ENCODE measurements around the gene MYOM1.

Gene MYOM1

DNA sequence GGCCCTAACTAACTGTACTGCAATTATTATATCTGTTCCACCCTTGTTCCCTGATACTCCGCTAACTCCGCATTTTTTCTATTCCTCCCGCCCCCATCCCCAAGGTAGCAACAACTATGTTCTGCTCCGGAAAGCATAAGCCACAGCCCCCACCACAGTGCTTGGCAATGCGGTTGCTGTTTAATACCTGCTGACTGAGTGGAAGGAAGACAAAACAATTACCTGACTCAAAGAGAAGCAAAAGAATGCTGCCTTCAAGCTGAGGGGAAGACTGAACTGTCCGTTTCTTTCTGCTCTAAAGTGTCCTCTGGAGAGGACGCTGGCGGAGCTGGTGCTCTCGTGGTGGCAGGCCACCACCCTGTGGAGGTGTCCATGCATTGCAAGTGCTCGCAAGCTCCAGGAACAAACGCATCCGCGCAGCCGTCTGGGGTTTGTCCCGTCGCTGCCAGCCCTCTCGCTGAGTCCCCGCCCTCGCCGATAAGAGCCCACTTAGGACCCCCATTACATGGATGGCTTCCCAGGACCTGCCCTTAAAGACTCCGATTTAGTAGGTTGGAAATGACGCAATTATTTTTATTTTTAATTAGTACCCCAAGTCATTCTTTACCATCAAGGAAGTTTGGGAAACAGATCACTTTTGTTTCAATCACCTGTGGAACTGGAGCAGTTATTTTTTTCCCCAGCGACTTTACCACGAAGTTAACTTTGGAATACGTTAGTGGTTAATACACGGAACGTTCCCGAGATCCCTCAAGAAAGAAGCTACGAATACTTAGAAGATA is 26.3 kb upstream of the MYOM1 start:
- TF ChIP-seq GATA3 (IDR thresholded peaks at IDR 0.05; ENCODE audit: low read depth, low read length), result no peak
- TF ChIP-seq GATA2 (IDR thresholded peaks at IDR 0.05; ENCODE audit: low read depth, low read length), result no peak

DNA sequence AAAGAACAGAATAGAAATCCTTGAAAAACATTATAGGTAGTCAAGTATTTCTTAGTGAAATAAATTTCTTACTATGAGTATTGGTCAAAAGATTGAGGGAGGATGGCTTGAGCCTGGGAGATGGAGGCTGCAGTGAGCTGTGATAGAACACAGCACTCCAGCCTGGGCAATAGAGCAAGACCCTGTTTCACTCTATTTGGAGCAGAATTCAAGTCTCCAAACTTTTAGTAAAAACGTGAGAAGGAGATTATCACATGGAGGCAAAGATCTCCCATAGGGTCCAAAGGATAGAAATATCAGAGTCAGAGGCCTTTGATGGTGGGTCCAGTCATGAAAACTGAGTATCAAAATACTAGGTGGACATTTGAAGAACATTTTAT is 25.4 kb upstream of the MYOM1 start:
- no peak for TF ChIP-seq GATA3 (IDR thresholded peaks at IDR 0.05; ENCODE audit: low read depth, low read length)
- no peak for TF ChIP-seq GATA2 (IDR thresholded peaks at IDR 0.05; ENCODE audit: low read depth, low read length)

DNA sequence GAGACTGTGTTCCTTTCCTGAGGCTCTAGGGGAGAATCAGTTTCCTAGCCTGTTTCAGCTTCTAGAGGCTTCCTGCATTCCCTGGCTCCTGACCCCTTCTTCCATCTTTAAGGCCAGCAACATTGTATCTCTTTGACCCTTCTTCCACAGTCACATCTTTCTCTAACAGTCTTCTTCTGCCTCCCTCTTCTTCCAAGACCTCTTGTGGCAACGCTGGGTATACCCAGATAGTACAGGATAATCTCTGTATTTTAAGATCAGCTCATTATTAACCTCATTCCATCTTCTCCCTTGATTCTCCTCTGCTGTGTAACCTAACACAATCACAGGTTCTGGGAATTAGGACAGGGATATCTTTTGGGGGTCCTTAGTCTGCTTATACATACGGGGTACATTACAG is 19.0 kb upstream of the MYOM1 start:
- TF ChIP-seq GATA2 (IDR thresholded peaks at IDR 0.05; ENCODE audit: low read depth, low read length) (no peak), GATA3 (IDR thresholded peaks at IDR 0.05; ENCODE audit: low read depth, low read length) (no peak)

DNA sequence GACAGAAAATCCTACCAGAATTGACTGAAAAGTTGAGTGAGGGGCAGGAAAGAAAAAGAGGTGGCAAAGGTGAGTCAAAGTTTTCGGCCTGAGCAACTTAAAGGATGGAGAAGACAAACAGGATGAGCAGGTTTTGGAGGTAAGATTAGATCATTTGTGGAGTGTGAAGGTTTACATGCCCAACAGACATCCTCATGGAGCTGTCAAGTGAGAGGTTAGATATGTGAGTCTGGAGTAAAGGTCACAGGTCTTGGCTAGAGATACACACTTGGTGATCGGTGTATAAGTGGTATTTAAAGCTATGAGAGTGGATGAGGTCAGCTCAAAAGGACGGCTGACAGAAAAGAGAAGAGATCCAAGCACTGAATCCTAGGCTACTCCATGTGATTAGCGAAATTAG is 16.7 kb upstream of the MYOM1 start:
- no peak for TF ChIP-seq GATA2 (IDR thresholded peaks at IDR 0.05; ENCODE audit: low read depth, low read length)

DNA sequence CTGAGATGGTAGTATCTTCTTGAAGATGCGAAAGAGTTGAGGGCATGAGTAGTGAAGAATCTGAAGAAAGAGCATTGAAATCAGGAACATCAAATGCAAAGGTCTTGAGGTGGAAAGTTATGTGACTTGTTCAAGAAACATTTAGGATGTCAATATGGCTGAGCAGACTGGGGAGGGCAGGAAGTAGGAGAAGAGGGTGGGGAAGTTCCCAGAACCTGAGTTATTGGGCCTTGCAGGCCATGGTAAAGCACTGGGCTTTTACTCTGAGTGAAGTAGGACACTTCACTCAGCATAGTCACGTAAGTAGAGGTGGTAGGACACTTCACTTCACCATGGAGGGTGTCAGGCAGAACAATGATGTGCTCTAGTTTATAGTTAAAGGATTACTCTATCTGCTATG is 16.1 kb upstream of the MYOM1 start:
- no peak for TF ChIP-seq GATA3 (IDR thresholded peaks at IDR 0.05; ENCODE audit: low read depth, low read length)
- TF ChIP-seq GATA2 (IDR thresholded peaks at IDR 0.05; ENCODE audit: low read depth, low read length), result no peak

DNA sequence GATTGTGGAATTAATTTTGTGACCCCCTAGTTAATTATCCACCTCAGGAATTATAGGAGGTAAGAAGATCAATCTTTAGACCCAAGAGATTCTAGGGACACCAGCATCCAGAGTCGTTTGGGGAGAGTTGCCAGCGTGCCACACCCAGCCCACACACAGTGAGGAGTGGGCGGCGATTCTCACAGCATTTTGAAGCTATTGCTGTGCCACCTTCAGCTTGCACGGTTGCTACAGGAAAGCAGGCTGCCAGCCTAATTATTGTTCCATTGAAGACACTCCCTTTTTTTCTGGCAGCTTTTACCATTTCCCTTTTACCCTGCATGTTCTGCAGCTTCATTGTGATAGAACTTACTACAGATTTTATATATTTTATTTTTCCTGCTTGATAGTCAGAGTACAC is 14.7 kb upstream of the MYOM1 start:
- no peak for TF ChIP-seq GATA3 (IDR thresholded peaks at IDR 0.05; ENCODE audit: low read depth, low read length)
- TF ChIP-seq GATA2 (IDR thresholded peaks at IDR 0.05; ENCODE audit: low read depth, low read length), result no peak

DNA sequence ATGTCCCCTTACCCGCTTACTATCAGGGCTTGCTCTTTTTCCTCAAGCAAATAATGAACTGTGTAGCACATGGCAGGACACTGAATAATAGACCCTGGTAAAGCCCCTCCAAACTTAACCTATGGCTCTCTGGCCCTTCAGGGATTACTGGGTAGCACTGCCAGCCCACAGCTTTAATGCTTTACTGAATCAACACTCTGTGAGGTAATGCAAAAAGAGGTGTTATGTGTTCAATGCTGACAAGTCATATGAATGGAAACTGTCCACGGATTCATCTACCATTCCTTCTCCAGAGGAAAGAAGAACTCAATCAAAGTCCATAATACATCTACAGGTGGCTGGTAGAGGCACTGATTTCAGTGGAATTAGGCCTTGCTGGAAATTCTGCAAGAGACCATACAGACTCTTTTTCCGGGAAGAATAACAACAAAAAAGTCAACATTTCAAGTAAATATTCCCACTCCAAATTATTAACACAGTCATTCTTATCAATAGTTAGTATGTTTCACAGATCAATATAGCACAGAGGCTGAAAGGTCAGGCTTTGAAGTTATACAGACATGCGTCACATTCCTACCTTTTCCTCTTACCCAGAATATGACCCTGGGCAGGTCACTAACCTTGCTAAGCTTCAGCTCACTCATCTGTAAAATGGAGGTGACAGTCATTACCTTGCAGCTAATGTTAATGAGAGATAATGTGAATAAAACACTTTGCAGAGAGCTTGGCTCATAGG is 13.8 kb upstream of the MYOM1 start:
- TF ChIP-seq GATA3 (IDR thresholded peaks at IDR 0.05; ENCODE audit: low read depth, low read length) (no peak), GATA2 (IDR thresholded peaks at IDR 0.05; ENCODE audit: low read depth, low read length) (no peak)

DNA sequence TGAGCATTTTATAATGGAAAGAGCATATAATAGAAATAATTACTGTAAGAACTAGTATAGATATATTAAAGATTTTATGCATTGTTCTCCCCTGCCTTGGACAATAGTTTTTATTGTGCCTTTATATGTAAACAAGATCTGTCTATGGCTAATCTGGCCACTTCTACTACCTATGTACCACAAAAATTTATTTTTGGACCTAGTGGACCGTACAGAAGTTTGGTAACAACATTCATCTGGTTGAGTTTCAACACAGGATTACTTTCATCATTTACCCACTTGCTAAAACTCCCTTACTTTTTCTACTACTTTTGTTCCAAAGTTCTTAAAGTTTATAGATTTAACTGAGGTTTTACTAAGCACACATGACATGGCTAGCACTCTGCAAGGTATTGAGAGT is 13.2 kb upstream of the MYOM1 start:
- TF ChIP-seq GATA2 (IDR thresholded peaks at IDR 0.05; ENCODE audit: low read depth, low read length), result no peak
- no peak for TF ChIP-seq GATA3 (IDR thresholded peaks at IDR 0.05; ENCODE audit: low read depth, low read length)

DNA sequence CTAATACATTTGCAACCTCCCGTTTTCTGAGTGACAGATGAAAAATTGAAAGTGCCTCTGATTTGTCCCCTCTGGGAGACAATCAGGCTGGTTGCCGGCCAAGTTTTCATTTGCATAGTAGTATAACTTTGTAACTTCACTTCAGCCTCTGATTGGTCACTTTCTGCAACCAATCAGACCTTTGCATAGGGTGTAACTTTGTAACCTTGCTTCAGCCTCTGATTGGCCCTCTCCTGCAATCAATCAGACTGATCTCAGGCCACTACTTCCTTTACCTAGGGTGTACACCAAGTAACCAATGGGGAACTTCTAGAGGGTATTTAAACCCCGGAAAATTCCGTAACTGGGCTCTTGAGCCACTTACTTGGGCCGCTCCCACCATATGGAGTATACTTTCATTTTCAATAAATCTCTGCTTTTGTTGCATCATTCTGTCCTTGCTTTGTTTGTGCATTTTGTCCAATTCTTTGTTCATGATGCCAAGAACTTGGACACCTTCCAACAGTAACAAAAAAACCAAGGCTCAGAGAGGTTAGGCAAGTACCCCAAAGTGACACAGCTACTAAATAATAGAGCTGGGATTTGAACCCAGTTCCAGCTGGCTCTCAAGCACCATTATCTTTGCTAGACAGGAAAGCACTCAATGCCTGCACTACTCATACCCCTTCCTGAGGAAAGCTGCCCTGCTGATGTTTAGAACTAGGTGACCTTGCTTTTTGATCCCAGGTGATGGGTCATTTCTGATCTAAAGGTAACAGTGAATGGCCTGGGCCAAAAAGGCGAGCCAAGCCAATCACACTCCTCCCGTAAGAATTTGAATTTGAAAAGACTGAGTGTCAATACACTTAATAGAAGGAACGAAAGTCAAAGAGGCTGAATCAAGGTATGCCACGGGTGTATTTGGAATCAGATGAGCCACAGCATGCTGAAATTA is 10.9 kb upstream of the MYOM1 start:
- no peak for TF ChIP-seq GATA3 (IDR thresholded peaks at IDR 0.05; ENCODE audit: low read depth, low read length)
- no peak for TF ChIP-seq GATA2 (IDR thresholded peaks at IDR 0.05; ENCODE audit: low read depth, low read length)

DNA sequence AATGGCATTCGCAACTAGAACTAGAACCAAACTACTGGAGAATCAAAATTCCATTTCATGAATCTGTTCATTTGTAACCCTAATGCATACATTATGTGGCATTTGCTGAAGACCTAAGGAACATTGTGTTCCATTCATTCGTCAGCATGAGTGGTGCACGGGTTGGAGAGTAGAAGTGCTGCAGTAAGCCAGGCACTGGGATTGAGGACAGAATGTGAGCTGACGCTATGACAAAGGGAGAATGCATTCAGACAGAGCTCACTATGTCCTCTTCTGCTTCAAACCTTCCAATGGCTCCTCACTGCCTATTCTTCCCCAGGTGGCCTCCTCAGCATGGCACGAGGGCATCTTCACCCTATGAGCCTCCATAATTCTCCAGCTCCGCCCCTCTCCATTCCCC is 6.3 kb upstream of the MYOM1 start:
- no peak for TF ChIP-seq GATA3 (IDR thresholded peaks at IDR 0.05; ENCODE audit: low read depth, low read length)
- no peak for TF ChIP-seq GATA2 (IDR thresholded peaks at IDR 0.05; ENCODE audit: low read depth, low read length)

DNA sequence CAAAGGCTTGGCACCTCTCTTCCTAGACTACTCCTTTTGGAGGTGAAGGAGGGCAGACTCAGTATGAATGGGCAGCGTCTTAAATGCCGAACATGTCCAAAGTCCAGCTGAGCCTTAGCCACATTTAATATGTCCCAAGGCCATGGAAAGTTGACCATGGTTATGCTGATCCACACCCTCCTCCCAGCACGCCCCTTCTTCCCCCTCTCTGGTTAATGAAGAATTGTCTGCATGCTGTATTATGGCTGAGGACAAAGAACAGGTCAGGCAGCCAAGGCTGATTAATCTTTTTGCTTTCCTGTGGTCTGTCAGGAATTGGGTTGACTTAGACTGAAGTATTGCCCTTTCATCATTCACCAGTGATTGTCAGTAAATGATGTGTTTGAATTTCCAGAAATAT is 5.8 kb upstream of the MYOM1 start:
- no peak for TF ChIP-seq GATA2 (IDR thresholded peaks at IDR 0.05; ENCODE audit: low read depth, low read length)
- TF ChIP-seq GATA3 (IDR thresholded peaks at IDR 0.05; ENCODE audit: low read depth, low read length), result no peak

DNA sequence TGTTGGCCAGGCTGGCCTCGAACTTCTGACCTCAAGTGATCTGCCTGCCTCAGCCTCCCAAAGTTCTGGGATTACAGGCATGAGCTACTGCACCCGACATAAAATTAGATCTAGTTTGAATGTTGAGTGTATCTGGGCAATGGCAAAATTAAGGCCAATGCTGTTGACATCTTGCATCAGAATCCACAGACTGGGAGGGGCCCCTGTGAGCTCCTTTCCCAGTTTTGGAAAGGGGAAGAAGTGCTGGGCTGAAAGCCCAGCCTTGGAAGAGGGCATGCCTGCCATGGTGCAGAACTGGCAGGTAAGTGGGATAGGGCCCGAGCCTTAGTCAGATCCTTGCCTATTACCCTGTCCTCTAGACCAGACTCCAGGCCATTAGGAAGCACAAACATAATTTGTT is 4.5 kb upstream of the MYOM1 start:
- TF ChIP-seq GATA2 (IDR thresholded peaks at IDR 0.05; ENCODE audit: low read depth, low read length) (no peak), GATA3 (IDR thresholded peaks at IDR 0.05; ENCODE audit: low read depth, low read length) (no peak)

DNA sequence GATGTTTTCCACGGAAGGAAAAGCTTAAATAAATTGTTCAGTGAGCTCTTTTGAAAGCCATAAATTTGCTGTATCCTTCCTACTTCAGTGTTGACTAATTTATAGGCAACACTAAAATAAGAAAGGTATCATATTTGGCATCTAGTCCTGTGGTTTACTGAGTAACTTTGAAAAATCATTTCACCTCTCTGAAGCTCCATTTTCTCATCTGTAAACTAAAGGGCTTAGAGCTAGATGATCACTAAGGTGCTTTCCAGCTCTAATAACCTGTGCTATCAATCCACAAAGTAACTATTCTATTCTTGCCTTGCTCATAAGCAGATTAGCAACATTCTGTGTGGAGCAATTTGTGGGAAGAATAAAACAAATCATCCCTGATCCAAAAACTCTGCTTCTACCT is 3.6 kb upstream of the MYOM1 start:
- TF ChIP-seq GATA2 (IDR thresholded peaks at IDR 0.05; ENCODE audit: low read depth, low read length), result no peak
- no peak for TF ChIP-seq GATA3 (IDR thresholded peaks at IDR 0.05; ENCODE audit: low read depth, low read length)

DNA sequence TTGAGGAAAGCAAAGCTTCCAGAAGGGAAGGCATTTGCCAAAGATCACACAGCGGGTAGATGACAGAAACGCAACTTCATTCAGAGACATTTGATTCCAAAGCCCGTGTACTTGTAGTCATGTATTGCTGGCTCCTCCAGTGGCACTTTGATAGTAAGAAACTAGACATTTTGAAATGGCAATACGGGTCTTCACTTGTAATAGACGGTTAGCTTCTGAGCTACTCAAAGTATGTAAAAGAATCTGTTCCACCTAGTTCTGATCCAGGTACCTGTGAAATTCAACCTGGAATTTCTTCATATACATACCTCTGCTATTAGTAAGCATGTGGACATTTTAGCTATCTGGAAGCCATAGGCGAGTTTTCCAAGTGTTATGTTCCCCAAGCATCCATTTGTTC is 1.7 kb upstream of the MYOM1 start:
- no peak for TF ChIP-seq GATA2 (IDR thresholded peaks at IDR 0.05; ENCODE audit: low read depth, low read length)
- TF ChIP-seq GATA3 (IDR thresholded peaks at IDR 0.05; ENCODE audit: low read depth, low read length), result no peak

Measured in SH-SY5Y (cell line).